Spleen (tissue), 7 donors: ENCODE data around the gene DST.

ENCODE experiments used
- POLR2A ChIP-seq, 3 donors: fragments of 450-650 bp; IDR thresholded peaks; one replicate each; pipeline ENCODE4 v1.5.1; 2017; ENCODE audit warnings: antibody characterized with exemption in 3 of 3, mild to moderate bottlenecking in 1 of 3
- POLR2AphosphoS5 ChIP-seq, 3 donors: sonication (generic); formaldehyde crosslinking; IDR thresholded peaks; one replicate each; pipeline ENCODE4 v1.5.1; 2017; ENCODE audit warnings: antibody characterized with exemption in 3 of 3
- TF ChIP-seq, protein P1 (sequence below), 11 experiments: fragments of 200-600 bp in 7 of 11; fragments of 450-650 bp in 4 of 11; sonication (generic) in 4 of 11; IDR thresholded peaks in 8 of 11; conservative IDR thresholded peaks in 3 of 11; 1 replicate in 7 of 11; 2 replicates in 4 of 11; pipeline versions ENCODE4 v1.4.0 to v1.8.0; 2016 to 2021; ENCODE audit warnings: antibody characterized with exemption in 11 of 11, inconsistent platforms in 4 of 11, mild to moderate bottlenecking in 1 of 11
- donor health status: DM: no; HTN: no; CAD: no; lungs with moderate emphysema.
- donor health status: DM: no; HTN: no; CAD: no.
- donor health status: DM: no; HTN: no; CAD: no.

DNA sequence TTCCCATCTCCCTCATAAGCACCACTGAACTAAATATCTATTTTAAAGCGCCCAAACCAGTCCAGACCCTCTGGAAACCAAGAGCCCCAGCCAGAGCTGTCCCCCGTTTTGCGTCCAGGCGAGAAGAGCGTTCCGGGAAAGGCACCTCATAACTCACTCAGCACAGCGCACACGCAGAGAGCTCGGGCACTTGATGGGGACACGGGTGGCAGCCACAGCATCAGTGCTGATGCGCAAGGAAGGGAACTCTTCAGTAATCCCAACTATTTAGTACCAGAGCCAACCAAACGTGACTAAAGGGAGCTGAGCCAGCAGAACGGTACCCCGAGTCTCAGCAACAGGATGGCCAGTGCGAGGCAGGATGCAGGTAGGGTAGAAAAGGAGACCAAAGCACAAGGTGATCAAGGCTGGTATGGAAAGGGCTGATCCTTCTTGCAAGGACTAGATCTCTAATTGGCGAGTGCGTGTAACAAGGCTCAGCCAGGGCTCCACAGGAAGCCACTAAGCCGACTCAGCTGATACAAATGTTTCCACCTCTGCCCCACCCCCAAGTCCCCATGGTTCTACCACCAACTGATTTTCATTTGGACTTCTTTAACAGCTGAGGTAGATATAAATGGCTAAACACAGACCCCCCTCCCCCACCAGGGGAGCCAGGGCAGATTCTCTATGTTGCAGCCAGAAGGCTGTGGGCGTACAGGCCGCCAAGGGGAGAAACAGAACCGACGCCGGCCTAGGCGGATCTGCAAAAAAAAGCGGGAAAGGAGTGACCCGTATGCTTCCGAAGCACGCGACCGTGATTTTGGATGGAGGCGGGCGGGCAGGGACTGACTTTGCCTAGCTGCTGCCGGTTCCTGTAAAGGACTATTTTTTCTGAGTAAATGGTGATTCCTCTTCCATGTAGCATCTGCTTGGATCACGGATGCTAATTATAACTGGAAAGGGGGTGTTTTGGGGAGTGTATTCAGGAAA lies 211.8 kb downstream of the DST start:
- TF ChIP-seq, protein P1, sequence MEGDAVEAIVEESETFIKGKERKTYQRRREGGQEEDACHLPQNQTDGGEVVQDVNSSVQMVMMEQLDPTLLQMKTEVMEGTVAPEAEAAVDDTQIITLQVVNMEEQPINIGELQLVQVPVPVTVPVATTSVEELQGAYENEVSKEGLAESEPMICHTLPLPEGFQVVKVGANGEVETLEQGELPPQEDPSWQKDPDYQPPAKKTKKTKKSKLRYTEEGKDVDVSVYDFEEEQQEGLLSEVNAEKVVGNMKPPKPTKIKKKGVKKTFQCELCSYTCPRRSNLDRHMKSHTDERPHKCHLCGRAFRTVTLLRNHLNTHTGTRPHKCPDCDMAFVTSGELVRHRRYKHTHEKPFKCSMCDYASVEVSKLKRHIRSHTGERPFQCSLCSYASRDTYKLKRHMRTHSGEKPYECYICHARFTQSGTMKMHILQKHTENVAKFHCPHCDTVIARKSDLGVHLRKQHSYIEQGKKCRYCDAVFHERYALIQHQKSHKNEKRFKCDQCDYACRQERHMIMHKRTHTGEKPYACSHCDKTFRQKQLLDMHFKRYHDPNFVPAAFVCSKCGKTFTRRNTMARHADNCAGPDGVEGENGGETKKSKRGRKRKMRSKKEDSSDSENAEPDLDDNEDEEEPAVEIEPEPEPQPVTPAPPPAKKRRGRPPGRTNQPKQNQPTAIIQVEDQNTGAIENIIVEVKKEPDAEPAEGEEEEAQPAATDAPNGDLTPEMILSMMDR (IDR thresholded peaks at IDR 0.05 in 8 of 11, conservative IDR thresholded peaks at IDR 0.05 in 3 of 11): no peak
- TF ChIP-seq POLR2A (IDR thresholded peaks at IDR 0.05) (no peak), POLR2AphosphoS5 (IDR thresholded peaks at IDR 0.05) (no peak)
